HG03175 (cell line): Measurements from ENCODE around the gene PREX1.
A peak's percentile ranks its signal among the peaks of the same experiment; 100 is the strongest.
"Not testable (repeated sequence)": the region's sequence is repeated elsewhere in the genome, so short reads cannot be mapped to it uniquely, and the experiment has no call there.

Experiments
- ATAC-seq: cut with Tn5 transposase; IDR thresholded peaks from one replicate; pipeline ENCODE4 v1.9.1; 2021; ENCODE audit warnings: mild to moderate bottlenecking, moderate library complexity; ENCODE audit not compliant: unreplicated experiment

The PREX1 gene

DNA sequence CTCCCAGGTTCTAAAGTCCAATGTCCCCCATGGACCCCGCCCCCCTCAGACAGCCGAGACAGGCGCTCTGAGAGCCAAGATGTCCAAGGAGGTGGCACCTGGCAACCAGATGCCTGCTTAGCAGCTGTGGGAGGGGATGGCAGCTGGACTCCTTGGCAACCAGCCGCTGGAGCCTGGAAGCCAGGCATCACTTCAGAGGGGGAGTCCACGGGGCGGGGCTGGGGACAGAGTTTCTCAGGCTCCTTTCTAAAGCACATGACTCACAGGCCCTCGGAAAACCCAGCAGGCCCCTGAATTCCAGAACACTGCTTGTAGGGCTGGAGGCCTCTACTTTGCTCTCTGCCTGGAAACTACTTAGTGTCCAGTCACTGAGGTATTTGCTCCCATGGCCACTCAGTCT is 51.5 kb downstream of the PREX1 start:
- ATAC-seq, result no peak

GRCh38 chr20:48775545-48775944 is 52.3 kb downstream of the PREX1 start:
- not testable (repeated sequence) for ATAC-seq

DNA sequence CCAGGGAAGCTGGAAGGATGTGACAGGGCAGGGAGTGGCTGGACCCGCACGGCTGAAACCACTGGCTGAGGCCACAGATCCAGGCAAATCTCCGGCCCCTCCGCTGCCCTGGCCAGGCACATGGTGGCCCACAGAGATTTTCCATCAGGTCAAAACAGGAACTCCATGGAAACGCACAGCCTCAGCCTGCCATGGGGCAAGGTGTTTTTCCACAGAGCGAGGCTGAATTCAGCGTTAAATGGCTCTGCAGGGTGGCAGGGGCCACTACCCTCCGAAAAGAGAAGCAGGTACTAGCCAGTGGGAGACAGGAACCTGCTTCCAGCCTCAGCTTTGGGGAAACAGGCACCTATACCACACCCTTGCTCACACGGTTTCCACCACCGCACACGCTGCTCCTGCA is 53.1 kb downstream of the PREX1 start:
- ATAC-seq, result no peak

GRCh38 chr20:48773837-48774418 is 53.9 kb downstream of the PREX1 start:
- no peak for ATAC-seq

GRCh38 chr20:48772183-48772976 is 55.4 kb downstream of the PREX1 start:
- ATAC-seq, result no peak

GRCh38 chr20:48771542-48771941 is 56.3 kb downstream of the PREX1 start:
- no peak for ATAC-seq

GRCh38 chr20:48770700-48771442 is 56.9 kb downstream of the PREX1 start:
- no peak for ATAC-seq

GRCh38 chr20:48769069-48769983 is 58.5 kb downstream of the PREX1 start:
- no peak for ATAC-seq

DNA sequence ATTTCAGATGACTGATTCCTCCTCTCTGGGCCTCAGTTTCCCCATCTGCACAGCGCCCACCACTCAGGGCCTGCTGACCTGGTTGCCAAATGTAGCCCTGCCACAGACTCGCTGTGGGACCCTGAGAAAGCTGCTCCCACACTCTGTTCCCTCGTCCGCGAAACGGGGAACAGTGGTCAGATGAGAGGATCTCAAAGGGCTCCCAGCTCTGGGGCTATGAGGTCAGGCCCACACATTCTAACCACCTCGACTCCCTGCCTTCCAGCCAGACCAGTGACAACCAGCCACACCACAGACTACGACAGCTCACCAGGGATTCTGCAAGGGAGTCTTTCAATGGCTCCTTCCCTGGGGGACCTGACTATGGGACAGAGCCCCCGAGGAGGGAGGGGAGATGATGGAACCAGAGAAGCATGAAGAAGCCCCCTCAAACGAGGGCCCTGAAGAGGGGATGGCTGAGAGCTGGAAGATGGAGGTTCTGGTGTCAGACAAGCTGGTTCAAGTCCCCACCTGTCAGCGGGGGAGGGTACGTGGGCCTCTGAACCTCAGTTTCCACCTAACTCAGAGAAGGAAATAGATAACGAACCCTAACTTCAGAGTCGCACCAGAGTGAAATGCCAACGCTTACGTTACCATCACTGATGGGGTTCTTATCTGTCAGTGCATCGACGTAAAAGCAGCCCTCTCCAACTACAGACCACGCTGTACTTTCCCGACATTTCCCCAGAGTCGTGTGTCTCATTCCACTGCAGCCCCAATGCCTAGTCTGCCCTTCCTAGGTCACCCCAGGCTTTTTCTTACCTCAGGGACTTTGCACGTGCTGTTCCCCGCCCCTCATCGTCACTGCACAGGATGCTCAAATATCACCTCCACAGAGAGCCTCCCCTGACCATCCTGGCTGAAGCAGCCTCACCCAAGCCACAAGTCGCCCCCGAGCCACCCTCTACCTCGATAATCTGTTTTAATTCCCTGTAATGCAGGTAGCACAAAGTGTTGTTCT is 60.5 kb downstream of the PREX1 start:
- ATAC-seq, result no peak

GRCh38 chr20:48766205-48766604 is 61.6 kb downstream of the PREX1 start:
- no peak for ATAC-seq

- no peak for ATAC-seq
Observed at GRCh38 chr20:48765359-48765758, 62.4 kb downstream of the PREX1 start.

DNA sequence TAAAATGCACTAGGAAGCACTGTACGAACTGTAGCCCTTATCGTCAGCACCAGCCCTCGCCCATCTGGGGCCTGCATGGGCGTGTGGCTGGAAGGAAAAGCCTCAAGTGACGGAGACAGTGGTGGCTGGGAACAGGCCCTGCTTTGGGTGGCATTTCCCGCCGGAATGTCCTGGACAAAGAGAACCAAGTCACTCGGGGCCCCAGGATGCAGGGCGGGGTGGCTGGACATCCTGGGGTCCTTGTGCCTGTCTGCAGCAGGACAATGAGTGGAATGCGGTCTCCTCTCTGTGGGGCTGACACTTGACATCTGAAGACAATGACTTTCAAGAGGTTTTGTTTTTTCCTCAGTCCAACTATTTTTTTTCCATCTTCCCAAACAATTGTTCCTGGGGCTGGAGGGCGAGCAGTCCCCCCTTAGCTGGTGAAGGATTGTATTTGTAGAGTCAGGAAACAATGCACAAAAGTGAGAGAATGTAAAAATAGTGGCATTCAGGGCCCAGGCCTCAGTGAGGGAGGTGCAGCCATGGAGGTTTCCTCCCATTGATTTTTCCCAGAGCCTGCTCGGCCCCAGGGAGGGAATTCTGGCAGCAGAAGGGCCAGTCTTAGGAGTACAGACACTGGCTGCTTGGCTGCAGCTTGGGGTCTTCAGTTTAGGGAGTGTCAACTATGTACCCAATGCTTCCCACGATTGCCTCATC is 64.4 kb downstream of the PREX1 start:
- ATAC-seq, result no peak

DNA sequence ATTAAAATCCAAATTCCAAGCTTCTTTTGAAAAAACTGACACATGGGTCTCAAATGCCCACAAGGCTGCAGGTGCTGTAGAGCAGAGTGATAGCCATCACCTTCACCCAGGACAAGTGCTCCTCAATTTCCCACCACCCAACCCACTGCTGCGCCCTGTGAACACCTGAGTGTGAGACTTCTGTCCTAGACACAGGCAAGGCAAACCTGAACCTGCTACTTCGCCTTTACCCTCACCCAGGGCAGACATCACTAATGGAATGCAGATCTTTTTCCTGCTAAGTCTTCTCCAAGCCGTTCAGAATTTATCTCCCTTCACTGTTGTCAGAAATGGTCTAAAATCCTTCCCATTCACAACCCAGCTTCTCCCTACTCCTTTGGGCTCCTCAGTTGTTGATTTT is 65.9 kb downstream of the PREX1 start:
- ATAC-seq, result no peak

- no peak for ATAC-seq
Observed at GRCh38 chr20:48761023-48761785, 66.6 kb downstream of the PREX1 start.

DNA sequence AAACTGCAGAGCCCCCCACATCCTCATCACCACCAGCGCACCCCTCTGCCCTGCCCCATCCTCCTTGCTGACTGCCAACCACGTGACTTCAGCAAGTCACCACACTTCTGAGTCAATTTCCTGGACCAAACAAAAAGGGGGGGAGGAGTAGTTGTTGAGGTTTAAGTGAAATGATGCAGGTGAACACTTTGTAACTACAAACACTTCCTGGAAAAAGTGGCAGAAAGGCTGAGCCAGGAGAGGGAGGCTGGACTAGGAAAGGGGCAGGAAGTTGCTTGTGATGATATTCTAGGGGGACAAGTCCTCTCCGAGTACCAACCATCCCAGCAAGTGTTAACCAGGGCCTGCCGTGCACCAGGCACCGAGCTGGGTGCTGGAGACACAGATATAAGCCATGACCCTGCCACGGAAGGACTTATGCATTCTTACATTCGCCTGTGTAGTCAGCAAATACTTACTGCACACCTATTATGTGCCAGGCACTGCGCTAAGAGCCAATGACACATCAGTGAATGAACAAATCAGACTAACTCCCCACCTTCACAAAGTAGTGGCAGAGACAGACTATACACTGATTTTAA is 67.3 kb downstream of the PREX1 start:
- ATAC-seq, result peak; percentile 59

DNA sequence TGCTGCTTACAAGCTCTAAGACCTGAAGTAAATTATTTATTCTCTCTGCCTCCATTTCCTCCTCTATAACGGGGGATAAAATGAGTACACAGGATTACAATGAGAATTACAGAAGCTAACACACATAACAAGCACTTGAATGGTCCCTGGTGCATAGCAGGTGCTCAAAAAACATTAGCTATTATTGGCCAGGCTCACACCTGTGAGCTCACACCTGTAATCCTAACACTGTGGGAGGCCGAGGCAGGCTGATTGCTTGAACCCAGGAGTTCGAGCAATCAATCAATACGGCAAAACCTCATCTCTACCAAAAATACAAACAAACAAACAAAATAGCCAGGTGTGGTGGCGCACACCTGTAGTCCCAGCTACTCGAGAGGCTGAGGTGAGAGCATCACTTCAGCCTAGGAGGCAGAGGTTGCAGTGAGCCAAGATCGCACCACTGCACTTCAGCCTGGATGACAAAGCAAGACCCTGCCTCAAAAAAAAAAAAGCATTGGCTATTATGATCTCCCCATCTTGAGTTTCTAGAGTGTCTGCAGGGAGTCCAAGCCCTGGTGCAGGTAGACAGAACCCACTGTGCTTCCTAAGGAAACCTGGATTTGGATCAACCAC is 68.1 kb downstream of the PREX1 start:
- ATAC-seq, result no peak

DNA sequence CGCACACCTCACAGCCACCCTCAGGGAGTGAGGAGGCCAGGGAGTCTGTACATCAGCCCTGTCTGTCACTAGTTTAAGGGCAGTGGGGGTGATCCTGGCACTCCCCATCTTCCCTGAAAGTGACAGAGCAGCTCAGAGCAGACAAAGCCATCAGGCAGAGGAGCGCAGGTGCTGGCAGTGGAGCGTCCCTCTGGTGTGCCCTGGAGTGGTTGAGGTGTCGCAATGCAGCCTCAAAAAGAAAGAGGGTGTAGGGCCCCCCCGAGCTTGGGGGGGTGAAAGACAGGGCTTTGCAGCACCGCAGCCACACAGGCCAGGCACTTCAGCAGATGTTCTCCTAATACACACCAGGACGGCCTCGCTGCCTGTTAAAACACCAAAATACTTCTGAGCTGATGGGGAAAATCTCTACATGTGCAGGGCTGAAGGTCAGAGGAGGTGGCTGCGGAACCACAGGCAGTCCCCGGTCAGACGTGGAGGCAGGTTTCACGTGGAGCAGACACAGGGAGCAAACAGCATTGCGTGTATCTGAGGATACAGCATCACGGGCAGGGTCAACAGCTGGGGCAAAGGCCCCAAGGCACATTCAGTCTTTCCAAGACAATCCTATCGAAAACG is 69.5 kb downstream of the PREX1 start:
- ATAC-seq, result no peak
